NCI-H82 treated with DMSO at 0.1 percent for 48 hours (cell line): ENCODE data around the gene ALG1L2.
"Not testable (repeated sequence)": the region's sequence is repeated elsewhere in the genome, so short reads cannot be mapped to it uniquely, and the experiment has no call there.

Source experiments
- DNase-seq: peaks from one replicate; lab custom pipeline; 2025; ENCODE audit not compliant: unreplicated experiment; lab: John Stamatoyannopoulos, UW

ALG1L2 gene

GRCh38 chr3:130122891-130123775, 41.5 kb downstream of the ALG1L2 start:
- not testable (repeated sequence) for DNase-seq

- not testable (repeated sequence) for DNase-seq
Measured at GRCh38 chr3:130125406-130125805, 43.8 kb downstream of the ALG1L2 start.

GRCh38 chr3:130136337-130136736, 54.7 kb downstream of the ALG1L2 start:
- not testable (repeated sequence) for DNase-seq

GRCh38 chr3:130137685-130138084, 56.1 kb downstream of the ALG1L2 start:
- not testable (repeated sequence) for DNase-seq

- not testable (repeated sequence) for DNase-seq
Measured at GRCh38 chr3:130138992-130139391, 57.4 kb downstream of the ALG1L2 start.

- DNase-seq = not testable (repeated sequence)
Measured at GRCh38 chr3:130140756-130141155, 59.1 kb downstream of the ALG1L2 start.

DNA sequence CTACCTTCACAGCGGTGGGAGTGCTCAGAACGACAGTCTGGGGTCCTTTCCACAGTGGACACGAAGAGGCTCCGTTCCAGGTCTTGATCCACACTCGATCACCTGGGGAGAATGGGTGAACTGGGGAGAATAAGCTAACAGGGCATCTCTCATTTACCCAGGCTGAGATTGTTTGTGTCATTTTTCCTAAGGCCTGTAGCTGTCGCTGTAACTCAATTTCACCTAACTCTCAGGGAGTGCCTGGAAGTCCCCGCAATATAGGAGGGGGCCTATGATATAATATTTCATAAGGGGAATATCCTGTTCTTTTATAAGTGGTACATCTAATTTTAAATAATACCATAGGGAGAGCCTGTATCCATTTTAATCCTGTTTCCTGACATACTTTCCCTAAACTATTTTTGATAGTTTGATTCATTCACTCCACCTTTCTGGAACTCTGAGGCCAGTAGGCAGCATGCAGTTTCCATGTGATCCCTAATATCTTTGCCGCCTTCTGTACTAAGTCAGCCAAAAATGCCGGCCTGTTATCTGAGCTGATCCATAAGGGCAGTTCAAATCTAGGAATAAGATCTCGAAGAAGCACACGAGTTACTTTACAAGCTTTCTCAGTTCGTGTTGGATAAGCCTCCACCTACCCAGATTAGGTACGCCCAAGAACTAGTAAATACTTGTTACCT, 62.2 kb downstream of the ALG1L2 start:
- not testable (repeated sequence) for DNase-seq

DNA sequence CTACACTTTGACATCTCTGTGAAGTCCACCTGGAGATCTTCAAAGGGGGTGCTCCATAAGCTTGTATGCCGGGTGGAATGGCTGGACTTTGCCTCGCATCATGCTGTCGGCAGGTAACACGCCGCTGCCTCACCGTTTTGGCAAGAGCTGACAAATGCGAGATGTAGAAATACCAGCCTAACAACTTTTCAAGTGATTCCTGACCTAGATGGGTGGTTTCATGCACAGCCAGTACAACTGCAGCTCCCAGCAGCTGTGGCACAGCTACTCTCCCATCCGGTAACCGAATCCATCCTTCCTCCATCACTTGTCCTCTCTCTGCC, 62.7 kb downstream of the ALG1L2 start:
- not testable (repeated sequence) for DNase-seq

- not testable (repeated sequence) for DNase-seq
Measured at GRCh38 chr3:130145456-130145855, 63.8 kb downstream of the ALG1L2 start.

GRCh38 chr3:130146465-130146864, 64.8 kb downstream of the ALG1L2 start:
- not testable (repeated sequence) for DNase-seq
